Parathyroid adenoma (tissue), 2 donors: Measurements from ENCODE around the gene SYT7.

Source experiments
- H2AFZ ChIP-seq: fragments of 300-600 bp; sonication (generic); one replicate; pipeline ENCODE4 v1.7.0; 2017; ENCODE audit warnings: antibody characterized with exemption, mild to moderate bottlenecking
- H3K27ac ChIP-seq: fragments of 300-600 bp; sonication (generic); one replicate; pipeline ENCODE4 v1.7.0; 2017
- H3K27me3 ChIP-seq: fragments of 300-600 bp; sonication (generic); one replicate; pipeline ENCODE4 v1.7.0; 2017; ENCODE audit warnings: low read length; ENCODE audit not compliant: control insufficient read depth, insufficient read depth
- H3K36me3 ChIP-seq: fragments of 300-600 bp; sonication (generic); one replicate; pipeline ENCODE4 v1.7.0; 2017; ENCODE audit warnings: low read length; ENCODE audit not compliant: control insufficient read depth, insufficient read depth
- H3K4me1 ChIP-seq: fragments of 300-600 bp; sonication (generic); one replicate; pipeline ENCODE4 v1.7.0; 2017; ENCODE audit warnings: control low read depth
- H3K4me2 ChIP-seq: fragments of 300-600 bp; sonication (generic); one replicate; pipeline ENCODE4 v1.7.0; 2017; ENCODE audit warnings: low read length
- H3K4me3 ChIP-seq: fragments of 300-600 bp; sonication (generic); one replicate; pipeline ENCODE4 v1.7.0; 2017; ENCODE audit warnings: low read depth, low read length
- H3K79me2 ChIP-seq: fragments of 300-600 bp; sonication (generic); one replicate; pipeline ENCODE4 v1.7.0; 2017; ENCODE audit warnings: control low read depth
- H3K9ac ChIP-seq: fragments of 300-600 bp; sonication (generic); one replicate; pipeline ENCODE4 v1.7.0; 2017; ENCODE audit warnings: mild to moderate bottlenecking
- H3K9me3 ChIP-seq: fragments of 300-600 bp; sonication (generic); one replicate; pipeline ENCODE4 v1.7.0; 2017; ENCODE audit warnings: low read length; ENCODE audit not compliant: control insufficient read depth
- CTCF ChIP-seq: fragments of 300-600 bp; sonication (generic); IDR thresholded peaks from one replicate; pipeline ENCODE4 v1.7.0; 2017; ENCODE audit warnings: antibody characterized with exemption, mild to moderate bottlenecking
- donor health status: primary hyperparathyroidism.

Gene SYT7

GRCh38 chr11:61489833-61490721 is 90.8 kb downstream of the SYT7 start:
- H3K27me3 ChIP-seq, result no peaks in the 10 kb centered on the region
- no peaks in the 10 kb centered on the region for H3K9me3 ChIP-seq
- peak overlapping the region; percentile 75 for H3K4me2 ChIP-seq
- no peaks in the 10 kb centered on the region for H3K79me2 ChIP-seq
- H3K4me3 ChIP-seq, result peak overlapping the region; percentile 8
- no peaks in the 10 kb centered on the region for H3K36me3 ChIP-seq
- peaks cover 25% of the 10 kb centered on the region for H3K4me1 ChIP-seq
- peak overlapping the region; percentile 99 for H3K27ac ChIP-seq
- no peak overlapping the region for H3K9ac ChIP-seq
- H2AFZ ChIP-seq, result peak overlapping the region; percentile 56
- no peak for TF ChIP-seq CTCF

GRCh38 chr11:61488651-61489291 is 92.1 kb downstream of the SYT7 start:
- Histone ChIP-seq H3K4me1 (peaks cover 25% of the 10 kb centered on the region), H3K27me3 (no peaks in the 10 kb centered on the region), H3K79me2 (no peaks in the 10 kb centered on the region), H3K27ac (peak overlapping the region; percentile 99), H3K4me2 (peak overlapping the region; percentile 75), H2AFZ (peak overlapping the region; percentile 42), H3K9ac (no peak overlapping the region), H3K36me3 (no peaks in the 10 kb centered on the region), H3K4me3 (peak overlapping the region; percentile 33), H3K9me3 (no peaks in the 10 kb centered on the region)
- TF ChIP-seq CTCF, result no peak

- H3K27ac ChIP-seq, result peak overlapping the region; percentile 99
- no peak overlapping the region for H3K9ac ChIP-seq
- H2AFZ ChIP-seq, result no peak overlapping the region
- H3K4me1 ChIP-seq, result peaks cover 25% of the 10 kb centered on the region
- no peak overlapping the region for H3K4me3 ChIP-seq
- H3K79me2 ChIP-seq, result no peaks in the 10 kb centered on the region
- no peak overlapping the region for H3K4me2 ChIP-seq
- no peaks in the 10 kb centered on the region for H3K27me3 ChIP-seq
- TF ChIP-seq CTCF, result no peak
- no peaks in the 10 kb centered on the region for H3K36me3 ChIP-seq
- H3K9me3 ChIP-seq, result no peaks in the 10 kb centered on the region
These were observed 93.4 kb downstream of the SYT7 start for GRCh38 chr11:61487342-61488025.

- Histone ChIP-seq H3K36me3 (no peaks in the 10 kb centered on the region), H3K9me3 (no peaks in the 10 kb centered on the region), H3K4me1 (peaks cover 25% of the 10 kb centered on the region), H3K4me2 (no peak overlapping the region), H3K4me3 (no peak overlapping the region), H3K9ac (no peak overlapping the region), H2AFZ (no peak overlapping the region), H3K27me3 (no peaks in the 10 kb centered on the region), H3K79me2 (no peaks in the 10 kb centered on the region), H3K27ac (no peak overlapping the region)
- no peak for TF ChIP-seq CTCF
These were observed 94.1 kb downstream of the SYT7 start for GRCh38 chr11:61486779-61487178.
